ENCODE measurements around the gene RUSF1.
A peak's percentile ranks its signal among the peaks of the same experiment; 100 is the strongest.
"Not testable (repeated sequence)": the region's sequence is repeated elsewhere in the genome, so short reads cannot be mapped to it uniquely, and the experiment has no call there.

Gene RUSF1

DNA sequence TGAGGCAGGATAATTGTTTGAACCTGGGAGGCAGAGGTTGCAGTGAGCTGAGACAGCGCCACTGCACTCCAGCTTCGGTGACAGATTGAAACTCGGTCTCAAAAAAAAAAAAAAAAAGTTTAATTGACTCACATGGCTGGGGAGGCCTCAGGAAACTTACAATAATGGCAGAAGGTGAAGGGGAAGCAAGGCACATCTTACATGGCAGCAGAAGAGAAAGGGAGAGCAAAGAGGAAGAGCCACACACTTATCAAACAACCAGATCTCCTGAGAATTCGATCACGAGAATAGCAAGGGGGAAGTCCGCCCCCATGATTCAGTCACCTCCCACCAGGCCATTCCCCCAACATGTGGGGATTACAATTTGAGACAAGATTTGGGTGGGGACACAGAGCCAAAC, 62.3 kb downstream of the RUSF1 start:
- not testable (repeated sequence) for DNase-seq

GRCh38 chr16:31441956-31442355, 66.2 kb downstream of the RUSF1 start:
- DNase-seq: no peak

DNA sequence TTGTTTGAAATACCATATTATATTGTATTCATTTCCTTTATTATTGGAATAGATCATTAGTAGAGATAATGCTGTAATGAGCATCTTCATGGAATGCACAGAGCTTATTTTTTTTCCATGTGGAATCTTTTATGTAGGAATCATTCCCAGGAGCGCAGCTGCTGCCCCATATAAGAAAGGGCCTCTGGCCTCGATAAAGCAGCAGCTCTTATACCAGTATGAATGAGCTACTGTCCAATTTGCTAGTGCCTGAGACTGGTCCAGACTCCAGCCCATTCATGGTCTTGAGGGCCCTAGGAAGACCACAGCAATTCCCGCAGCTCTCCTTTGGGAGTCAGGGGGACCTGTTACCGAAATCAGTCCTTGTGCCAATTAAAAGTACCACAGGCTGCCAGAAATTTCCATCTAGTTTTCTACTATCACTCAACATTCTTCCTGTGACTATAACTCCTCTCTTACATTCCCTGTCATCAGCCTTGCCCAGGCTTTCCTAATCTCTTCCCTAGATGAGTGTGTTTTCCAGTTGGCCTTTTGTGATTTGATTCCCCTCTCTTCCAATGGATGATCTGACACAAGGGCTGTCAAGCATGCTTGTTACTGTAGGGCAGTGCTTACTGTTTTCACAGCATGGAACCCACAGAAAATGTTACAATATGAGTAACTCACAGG, 67.5 kb downstream of the RUSF1 start:
- peak in 1 of 14 donors; percentile 17 for DNase-seq

DNA sequence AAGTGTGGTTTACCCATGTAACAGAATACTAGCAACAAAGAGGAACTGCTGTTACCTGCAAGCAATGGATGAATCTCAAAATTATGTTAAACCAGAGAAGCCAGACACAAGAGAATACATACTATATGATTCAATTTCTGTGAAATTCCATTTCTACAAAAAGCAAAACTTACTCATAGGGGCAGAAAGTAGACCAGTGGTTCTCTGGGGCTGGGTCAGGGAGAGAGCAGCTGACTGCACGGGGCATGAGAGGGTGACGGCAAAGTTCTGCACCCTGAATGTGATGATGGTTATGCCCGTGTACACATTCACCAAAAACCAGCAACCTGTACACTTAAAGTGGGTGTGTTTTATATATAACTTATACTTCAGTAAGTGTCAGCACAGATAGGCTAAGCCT, 68.7 kb downstream of the RUSF1 start:
- DNase-seq: no peak

All from C1 segment of cervical spinal cord (tissue), 14 donors.